Panc1 (cell line): ENCODE data around the gene GPR160.
"Not testable (repeated sequence)": the region's sequence is repeated elsewhere in the genome, so short reads cannot be mapped to it uniquely, and the experiment has no call there.

Experiments used
- CTCF ChIP-seq: fragments of 450-650 bp; IDR thresholded peaks from 2 replicates; pipeline ENCODE4 v1.5.1; 2017; ENCODE audit warnings: mild to moderate bottlenecking
- POLR2AphosphoS5 ChIP-seq: IDR thresholded peaks from 2 replicates; pipeline ENCODE4 v1.6.1; 2012; ENCODE audit warnings: mild to moderate bottlenecking, low read depth, low read length, moderate library complexity
- REST ChIP-seq, 2 experiments: IDR thresholded peaks; 2 replicates each; pipeline ENCODE4 v1.6.1; 2011 to 2012; ENCODE audit warnings: low read depth in 2 of 2, control low read depth in 1 of 2, low read length in 1 of 2, mild to moderate bottlenecking in 1 of 2, moderate library complexity in 1 of 2; ENCODE audit not compliant: insufficient read depth in 1 of 2
- SIN3A ChIP-seq: IDR thresholded peaks from 2 replicates; pipeline ENCODE4 v1.6.1; 2012; ENCODE audit warnings: low read depth, mild to moderate bottlenecking, low read length, moderate library complexity, borderline replicate concordance; ENCODE audit not compliant: insufficient read depth
- TCF7L2 ChIP-seq: IDR thresholded peaks from 2 replicates; pipeline ENCODE4 v1.6.1; 2011; ENCODE audit warnings: mild to moderate bottlenecking, low read depth, low read length, inconsistent platforms

GRCh38 chr3:170114165-170114564, 76.4 kb downstream of the GPR160 start:
- not testable (repeated sequence) for TF ChIP-seq POLR2AphosphoS5; CTCF; TCF7L2; REST (IDR thresholded peaks at IDR 0.05; ENCODE audit: insufficient read depth in 1 of 2, low read depth in 2 of 2, low read length in 1 of 2); SIN3A
